ENCODE results near the gene TKFC.

The TKFC gene

DNA sequence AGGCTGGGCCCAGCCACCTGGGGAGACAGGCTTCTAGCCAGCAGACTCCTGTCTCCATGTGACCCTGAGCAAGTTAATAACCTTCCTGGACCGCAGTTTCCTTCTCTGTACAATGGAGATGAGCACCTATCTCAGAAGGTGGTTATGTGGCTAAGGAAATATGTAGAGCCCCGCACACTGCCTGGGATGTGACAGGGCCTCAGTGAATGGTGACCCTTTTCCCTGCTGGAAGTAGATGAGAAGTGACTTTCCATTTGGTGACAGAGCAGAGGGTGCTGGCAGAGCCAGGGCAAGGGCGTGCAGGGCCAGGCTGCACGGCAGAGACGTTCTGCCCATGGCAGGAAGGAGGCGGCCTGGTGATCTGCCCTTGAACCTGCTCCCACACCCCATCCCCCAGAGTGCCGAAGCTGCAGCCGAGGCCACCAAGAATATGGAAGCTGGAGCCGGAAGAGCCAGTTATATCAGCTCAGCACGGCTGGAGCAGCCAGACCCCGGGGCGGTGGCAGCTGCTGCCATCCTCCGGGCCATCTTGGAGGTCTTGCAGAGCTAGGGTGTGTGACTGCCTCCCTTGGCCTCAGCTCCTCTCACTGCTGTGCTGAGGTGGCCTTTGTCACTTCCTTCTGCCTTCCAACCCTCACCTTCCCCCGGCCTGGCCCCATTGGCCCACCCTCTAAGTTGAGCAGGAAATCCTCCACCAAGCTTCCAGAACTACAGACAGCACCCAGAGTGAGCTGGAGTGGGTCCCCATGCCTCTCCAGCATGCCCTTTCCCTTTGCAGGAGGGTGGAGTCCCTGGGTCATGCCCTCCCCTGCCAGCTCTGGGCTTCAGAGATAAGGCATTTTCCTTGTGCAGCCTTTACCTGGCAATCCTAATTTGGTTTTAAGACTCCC is 13.2 kb downstream of the TKFC start:
- DNase-seq, result no peak

DNA sequence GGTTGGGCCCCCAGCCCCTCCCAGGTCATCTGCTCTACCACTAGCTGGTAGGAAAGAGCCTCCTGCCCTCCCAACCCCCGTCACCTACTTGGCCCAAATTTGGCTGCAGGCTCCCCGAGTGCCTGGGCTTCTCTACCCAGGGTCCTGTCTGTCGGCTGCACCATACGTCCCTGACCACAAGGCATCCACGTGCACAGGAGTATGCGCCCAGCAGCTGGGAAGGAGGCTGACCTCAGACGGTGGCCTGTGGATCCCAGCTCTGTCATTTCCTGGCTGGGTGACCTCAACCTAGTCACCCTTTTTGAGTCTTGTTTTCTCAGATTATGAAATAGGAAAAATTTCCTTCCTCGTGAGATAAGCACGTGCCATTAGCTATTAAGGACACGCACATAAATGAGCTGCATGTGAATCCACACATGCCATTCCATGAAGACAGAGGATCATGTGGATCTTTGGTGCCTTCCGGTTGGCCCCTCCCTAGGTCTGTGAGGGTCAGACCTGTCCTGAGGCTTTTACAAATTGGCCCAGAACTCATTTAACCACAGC is 15.0 kb downstream of the TKFC start:
- DNase-seq, result peak in 1 of 2 donors; percentile 80

DNA sequence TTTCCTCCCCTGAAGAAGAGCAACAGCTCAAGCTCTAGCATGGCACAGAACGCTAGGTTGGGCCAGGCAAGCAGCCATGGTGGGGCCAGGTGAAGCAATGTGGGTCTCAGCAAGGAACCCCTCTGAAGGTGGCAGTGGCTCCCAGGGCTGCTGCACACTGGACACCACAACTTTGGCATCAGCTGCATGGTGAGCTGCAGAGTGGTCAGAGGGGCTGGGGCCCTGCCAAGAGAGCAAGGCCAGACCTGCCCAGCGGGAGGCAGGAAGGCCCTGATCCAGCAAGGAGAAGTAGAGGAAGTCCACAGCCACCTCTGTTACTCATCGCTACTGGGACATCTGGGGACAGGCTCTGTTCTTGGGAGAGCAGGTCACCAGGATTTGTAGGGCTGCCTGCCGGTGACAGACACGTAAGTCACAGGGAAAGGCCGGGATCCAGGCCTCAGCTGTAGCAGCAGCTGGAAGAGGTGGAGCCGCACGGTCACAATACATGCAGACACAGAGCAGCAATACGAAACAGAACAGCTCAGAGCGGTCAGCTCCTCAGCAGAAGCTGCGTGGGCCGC is 16.2 kb downstream of the TKFC start:
- no peak for DNase-seq

DNA sequence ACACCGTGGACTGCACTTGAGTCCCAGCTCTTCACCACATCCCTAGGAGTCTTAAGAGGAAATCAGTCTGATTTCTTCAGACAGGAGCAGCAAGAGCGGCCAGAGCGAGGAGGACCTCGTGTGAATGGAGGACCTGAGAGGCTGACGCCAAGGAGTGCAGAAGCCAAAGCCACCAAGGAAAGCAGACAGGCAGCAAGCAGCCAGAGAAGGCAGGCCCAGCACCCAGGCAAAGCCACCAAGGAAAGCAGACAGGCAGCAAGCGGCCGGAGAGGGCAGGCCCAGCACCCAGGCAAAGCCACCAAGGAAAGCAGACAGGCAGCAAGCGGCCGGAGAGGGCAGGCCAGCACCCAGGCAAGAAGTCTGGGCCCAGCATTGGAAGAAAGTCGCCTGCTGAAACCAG is 16.9 kb downstream of the TKFC start:
- DNase-seq, result no peak

DNA sequence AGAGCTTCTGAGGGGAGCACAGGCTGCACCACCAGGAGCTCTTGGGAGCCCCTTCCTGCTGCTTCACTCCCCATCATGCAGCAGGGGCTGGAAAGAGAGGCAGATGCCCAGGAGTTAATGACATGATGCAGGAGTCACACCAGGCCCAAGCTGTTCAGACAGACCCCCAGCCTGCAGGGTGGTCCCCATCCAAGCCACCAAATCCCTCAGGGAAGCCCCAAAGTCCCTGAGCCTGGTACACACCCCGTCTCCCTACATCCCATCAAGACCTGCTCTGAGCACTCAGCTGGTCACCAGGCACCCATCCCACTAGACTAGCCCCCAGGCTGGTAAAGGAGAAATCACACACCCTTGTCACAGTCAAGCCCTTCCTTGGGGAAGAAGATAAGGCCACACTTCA is 17.3 kb downstream of the TKFC start:
- DNase-seq, result no peak

DNA sequence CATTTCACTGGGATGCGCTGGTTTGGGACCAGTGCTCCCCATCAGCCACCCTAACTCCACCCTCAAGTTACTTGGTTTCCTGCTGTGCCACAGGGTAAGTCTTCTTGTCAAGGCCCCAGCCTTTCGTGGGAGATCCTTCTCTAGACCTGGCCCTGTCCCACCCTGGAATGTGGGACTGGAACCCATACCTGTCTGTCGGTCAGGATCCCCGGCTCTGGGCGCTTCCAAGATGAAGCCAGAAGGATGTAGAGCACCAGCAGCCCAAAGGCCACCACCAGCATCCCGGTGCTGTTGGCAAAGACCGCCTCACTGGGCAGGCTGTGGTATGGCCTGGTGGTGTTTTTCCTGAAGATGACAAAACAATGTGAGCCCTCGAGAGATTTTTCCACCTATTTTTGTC is 17.8 kb downstream of the TKFC start:
- no peak for DNase-seq

DNA sequence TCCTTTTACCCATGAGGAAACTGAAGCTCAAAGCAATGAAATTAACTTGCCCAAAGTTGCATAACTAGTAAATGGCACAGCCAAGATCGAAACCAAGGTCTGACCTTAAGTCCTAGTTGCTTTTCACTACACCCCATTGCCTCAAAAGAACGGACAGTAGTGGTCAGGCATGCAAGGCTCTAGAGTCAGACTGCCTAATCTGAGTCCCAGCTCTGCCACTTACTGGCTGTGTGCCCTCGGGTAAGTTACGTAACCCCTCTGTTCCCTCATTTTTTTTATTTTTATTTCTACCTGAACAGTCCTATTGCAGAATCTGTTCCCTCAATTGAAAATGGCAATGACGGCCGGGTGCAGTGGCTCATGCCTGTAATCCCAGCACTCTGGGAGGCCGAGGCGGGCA is 19.0 kb downstream of the TKFC start:
- DNase-seq, result no peak

DNA sequence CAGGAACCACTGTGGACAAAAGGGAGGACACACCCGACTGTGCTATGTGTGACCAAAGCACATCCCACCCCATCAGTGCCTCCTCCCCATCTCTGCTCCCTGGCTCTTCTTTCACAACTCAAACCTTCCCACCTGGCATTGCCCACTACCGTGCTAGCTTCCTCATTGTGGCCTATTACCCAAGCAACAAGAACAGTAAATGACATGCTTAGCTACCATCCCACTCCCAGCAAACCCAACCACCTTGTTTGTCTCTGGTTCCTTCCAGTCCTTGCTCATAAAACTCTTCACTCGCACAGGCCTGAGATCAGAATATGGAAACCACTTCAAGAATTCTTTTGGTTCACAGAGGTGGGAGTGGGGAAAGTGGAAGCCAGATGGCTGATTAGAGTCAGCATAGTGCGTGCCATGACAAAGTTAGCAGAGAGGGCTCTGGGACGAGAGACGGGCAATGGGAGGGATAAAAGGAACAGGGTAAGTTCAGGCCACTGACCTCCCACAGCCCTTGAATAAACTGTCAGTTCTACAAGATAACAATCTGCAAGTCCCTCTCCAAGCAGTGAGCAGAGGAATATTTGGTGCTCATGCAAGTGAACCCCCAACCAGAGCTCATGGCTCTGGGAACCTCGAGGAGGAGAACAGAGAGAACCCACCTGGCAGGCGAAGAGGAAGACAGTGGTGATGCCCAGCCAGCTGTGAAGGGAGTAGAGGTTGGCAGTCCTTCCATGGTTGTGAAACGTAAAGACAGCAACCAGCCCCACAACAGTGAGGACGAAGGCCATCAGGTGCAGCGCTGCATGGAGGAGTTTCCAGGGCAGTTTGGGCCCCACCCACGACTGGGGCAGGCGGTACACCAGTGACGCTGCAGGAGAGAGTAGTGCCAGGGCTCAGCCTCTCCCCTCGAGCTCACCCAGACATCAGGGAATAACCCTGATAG is 20.4 kb downstream of the TKFC start:
- DNase-seq, result no peak

DNA sequence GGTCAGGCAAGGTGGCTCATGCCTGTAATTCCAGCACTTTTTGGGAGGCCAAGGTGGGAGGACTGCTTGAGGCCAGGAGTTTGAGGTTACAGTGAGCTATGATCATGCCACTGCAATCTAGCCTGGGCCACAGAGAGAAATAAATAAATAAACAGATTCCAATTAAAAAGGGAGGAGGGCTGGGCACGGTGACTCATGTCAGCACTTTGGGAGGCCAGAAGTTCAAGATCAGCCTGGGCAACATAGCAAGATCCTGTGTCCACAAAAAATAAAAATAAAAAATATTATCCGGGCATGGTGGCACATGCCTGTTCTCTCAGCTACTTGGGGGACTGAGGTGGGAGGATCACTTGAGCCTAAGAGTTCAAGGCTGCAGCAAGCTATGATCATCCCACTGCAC is 21.2 kb downstream of the TKFC start:
- DNase-seq, result no peak

DNA sequence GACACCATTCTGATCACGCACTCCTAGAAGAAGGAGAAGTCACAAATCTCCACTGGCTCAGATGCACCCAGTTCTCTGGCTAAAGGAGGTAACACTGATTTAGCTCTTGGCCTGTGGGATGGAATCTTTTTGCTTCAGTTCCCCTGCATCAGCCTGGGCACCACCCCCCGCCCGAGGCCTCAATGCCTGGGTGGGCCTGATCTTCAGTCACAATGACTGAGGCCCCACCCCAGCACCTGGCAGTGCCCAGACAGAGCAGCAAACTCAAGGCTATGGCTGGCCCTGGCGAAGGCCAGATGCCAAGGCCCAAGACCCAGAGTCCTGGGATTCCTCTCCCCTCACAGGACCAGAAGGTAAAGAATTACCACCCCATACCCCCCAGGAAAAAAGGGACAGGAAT is 23.7 kb downstream of the TKFC start:
- peak in 1 of 2 donors; percentile 42 for DNase-seq

DNA sequence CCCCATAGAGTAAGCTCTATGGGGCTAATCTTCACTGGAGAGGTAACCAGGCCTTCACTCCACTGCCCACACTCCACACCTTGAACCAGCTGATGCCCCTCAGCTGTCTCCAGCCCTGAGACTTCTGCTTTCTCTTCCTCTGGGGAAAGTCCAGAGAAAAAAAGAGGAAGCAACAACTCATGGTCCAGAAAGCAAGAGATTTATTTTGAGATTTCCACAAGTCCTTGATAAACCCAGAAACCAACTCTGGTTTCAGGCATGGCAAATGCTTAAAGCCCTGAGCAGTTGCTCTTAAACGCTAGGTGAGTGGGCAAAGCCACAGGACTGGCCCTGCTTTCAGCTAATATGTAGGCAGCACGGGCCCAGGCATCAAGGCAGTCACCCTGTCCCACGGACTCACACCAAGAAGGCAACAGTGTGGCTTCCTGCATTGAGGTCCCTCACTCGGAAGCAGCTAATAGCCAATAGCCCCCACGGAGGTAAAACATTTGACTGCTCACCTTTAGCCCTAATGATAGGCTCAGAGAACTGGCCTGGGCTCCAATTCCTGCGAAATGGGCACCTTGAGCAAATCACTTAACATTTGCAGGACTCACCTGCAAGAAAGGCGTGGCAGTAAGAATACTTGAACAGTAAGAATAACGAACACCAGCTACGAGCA is 24.3 kb downstream of the TKFC start:
- peak; percentile 16 to 78 for DNase-seq

DNA sequence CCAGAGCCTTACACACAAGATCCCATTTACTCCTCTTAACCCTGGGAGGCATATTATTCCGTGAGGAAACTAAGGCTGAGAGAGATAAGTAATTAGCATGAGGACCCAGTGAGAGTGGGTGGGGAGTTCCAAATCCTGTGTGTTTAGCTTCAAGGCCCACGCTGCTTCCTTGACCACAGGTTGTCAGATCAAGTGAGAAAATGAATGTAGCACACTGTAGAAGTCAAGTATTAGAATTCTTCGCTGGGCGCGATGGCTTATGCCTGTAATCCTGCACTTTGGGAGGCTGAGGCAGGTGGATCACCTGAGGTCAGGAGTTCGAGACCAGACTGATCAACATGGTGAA is 24.8 kb downstream of the TKFC start:
- no peak for DNase-seq

DNA sequence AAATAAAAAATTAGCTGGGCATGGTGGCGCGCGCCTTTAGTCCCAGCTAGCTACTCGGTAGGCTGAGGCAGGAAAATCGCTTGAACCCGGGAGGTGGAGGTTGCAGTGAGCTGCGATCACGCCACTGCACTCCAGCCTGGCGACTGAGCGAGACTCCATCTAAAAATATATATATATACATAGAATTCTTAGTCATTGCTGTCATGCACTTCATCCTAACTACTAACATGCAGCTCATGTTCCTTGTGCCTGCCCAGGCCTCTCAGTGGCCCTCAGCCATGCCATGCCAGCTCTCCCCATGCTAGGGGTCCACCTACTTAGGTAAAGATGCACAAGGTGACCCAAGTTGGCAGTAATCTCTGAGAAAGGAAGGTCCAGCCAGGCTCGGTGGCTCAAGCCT is 25.5 kb downstream of the TKFC start:
- DNase-seq, result no peak

DNA sequence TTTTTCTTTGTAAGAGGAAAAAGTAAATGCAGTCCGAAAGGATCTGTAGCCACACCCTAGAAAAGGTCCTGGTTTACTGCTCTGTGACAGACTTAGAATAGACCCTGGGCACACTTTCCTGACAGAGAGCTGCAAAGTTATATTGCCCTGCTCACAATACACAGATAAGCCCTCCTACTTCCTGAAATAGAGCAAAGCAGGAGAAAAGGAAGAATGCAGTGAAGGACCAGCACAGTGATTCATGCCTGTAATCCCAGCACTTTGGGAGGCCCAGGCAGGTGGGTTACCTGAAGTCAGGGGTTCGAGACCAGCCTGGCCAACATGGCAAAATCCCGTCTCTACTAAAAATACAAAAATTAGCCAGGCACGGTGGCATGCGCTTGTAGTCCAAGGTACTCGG is 26.5 kb downstream of the TKFC start:
- DNase-seq, result no peak

DNA sequence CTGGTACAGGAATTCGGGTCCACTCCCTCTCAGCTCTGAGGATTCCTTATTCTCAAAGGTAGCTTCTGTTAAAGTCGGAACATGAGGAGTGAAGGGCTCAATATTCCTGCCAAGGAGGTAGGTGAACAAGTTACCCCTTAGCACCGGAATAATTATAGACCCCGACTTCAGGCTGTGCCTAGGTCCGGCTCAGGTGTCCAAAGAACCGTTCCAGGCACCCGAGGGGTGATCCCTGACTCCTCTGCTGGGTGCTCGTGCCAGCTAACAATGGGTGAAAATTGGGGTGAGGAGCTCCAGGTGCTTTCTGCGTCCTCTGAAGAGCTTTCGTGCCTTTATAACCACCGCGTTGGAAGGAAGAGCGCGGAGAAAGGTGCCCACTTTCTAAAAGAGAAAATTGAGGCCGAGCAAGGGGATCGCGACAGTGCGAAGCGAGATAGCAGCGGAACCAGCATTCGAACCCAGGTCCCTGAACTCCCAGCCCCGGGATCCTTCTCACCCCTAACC is 28.3 kb downstream of the TKFC start:
- DNase-seq, result no peak

DNA sequence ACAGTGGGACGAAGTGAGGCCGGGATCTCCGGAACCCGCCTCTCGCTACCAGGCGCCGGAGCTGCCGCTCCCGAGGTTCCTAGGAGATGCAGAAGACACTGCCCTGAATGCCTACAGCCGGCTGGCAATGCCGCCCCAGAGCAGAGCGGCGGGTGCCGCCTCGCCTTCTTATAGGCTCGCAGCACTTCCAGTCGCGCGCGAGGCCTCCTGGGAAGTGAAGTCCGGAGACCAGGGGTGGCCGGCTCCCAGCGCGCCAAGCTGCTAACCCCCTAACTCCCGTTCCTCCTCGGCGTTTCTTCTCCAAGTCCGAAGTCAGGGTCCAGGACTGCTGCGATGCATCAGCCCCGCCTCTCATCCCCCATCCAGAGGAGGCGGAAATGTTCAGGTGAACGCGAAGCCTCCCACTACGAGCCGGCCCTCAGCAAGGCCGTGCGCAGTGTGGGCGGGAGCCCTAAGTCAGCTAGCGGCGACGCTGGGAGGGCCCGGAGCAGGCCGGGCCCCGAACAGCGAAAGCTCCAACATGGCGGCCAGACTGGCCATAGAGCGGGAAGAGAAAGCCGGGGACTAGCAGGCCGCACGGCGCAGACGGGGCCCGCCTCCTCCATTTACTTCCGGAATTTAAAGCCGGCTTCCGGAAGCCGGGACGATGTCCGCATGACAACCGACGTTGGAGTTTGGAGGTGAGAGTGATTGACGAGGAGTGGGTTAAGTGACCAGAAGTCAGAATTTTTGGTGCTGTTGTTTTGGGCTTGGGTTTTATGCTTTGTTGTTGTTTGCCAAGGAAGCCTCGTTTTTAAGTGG is 28.9 kb downstream of the TKFC start, which contains the start of the genes CYB561A3 and TMEM138:
TSS of gene CYB561A3 (minus strand) at position 142 of the 801 bp plus-strand sequence. CDS start 5,169 bp downstream, outside the sequence.
TSS of gene TMEM138 (plus strand) at position 634 of the 801 bp plus-strand sequence. CDS start 2,017 bp downstream, outside the sequence.
- peak; percentile 88 to 90 for DNase-seq

DNA sequence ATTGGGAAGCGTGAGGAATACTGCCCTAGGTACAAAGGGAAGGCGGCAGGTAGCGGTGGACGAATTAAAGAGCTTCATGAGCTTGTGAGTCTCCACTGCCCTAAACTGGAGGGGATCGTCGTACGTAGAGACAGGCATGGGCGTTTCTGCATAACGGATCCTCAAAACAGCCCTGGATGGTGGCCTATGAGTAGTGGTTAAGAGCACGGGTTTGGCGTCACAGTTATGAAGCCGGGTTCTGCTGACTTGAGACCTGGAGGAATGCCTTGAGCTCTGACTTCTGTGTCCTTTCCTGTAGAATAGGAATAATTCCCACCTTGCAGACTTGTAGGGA is 29.5 kb downstream of the TKFC start:
- DNase-seq, result peak; percentile 30 to 31

DNA sequence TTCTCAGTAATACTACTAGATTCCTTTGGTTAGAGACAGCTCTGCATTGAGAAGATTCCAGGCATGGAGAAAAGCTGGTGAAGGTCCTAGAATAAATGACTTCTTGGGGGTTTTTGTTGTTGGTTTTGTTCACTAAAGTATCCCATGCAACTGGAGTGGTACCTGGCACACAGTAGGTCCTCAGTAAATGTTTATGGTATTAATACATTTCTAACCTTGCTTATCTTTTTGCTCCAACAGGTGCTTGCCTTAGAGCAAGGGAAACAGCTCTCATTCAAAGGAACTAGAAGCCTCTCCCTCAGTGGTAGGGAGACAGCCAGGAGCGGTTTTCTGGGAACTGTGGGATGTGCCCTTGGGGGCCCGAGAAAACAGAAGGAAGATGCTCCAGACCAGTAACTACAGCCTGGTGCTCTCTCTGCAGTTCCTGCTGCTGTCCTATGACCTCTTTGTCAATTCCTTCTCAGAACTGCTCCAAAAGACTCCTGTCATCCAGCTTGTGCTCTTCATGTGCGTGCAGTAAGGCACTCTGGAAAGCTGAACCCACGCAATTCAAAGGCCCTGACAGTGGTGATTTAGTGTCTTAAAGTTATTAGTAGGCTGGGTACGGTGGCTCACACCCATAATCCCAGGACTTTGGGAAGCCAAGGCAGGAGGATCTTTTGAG is 31.1 kb downstream of the TKFC start:
- DNase-seq, result no peak

DNA sequence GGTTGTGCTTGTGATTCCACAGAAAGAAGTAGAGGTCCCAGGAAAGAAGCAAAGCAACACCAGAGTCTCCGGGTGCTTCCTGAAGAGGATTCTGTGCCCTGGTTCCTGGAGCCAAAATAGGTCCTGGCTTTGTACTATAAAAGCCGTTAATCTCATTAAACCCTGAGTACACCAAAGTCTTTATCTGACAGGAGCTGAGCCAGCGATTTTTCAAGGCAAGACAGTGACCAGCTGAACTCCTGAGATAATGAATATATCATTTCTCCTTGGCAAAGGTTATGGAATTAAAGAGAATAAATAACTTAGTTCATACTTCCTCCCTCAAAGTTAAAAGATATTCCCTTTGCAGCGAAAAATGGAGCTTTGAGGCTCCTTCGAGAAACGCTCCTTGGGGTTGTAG is 34.4 kb downstream of the TKFC start:
- no peak for DNase-seq

DNA sequence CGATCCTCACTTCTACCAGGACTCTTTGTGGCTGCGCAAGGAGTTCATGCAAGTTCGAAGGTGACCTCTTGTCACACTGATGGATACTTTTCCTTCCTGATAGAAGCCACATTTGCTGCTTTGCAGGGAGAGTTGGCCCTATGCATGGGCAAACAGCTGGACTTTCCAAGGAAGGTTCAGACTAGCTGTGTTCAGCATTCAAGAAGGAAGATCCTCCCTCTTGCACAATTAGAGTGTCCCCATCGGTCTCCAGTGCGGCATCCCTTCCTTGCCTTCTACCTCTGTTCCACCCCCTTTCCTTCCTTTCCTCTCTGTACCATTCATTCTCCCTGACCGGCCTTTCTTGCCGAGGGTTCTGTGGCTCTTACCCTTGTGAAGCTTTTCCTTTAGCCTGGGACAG is 35.6 kb downstream of the TKFC start:
- no peak for DNase-seq
